Hindlimb muscle (tissue), 1 donor: ENCODE data around the gene JPT1. TPM values are rescaled to one million over a fixed set of nuclear protein-coding genes. Genes with fewer than 3 reads are reported as not detected.

Source experiments
- polyA plus RNA-seq: library from polyadenylated mRNA; unstranded; fragments of 120-200 nt; gene quantifications from one replicate; pipeline ENCODE4 v1.2.1, GENCODE V29; 2013; ENCODE audit not compliant: insufficient read length

JPT1 gene
- polyA plus RNA-seq, 1 donor: 374 TPM

Other genes starting within 250 kb of the JPT1 start
- not detected for gene USH1G, start 231.3 kb downstream of the JPT1 start, polyA plus RNA-seq
- not detected for gene OTOP2, start 230.2 kb downstream of the JPT1 start, polyA plus RNA-seq
- not detected for gene OTOP3, start 218.6 kb downstream of the JPT1 start, polyA plus RNA-seq
- gene HID1, start 181.8 kb downstream of the JPT1 start, polyA plus RNA-seq: 7.9 TPM
- gene CDR2L, start 166.9 kb downstream of the JPT1 start, polyA plus RNA-seq: 7.1 TPM
- 21.2 TPM for gene MRPL58, start 141.8 kb downstream of the JPT1 start, polyA plus RNA-seq
- gene ATP5PD, start 107.5 kb downstream of the JPT1 start, polyA plus RNA-seq: 216 TPM
- 25.1 TPM for gene KCTD2, start 107.3 kb downstream of the JPT1 start, polyA plus RNA-seq
- 11.2 TPM for gene SLC16A5, start 66.6 kb downstream of the JPT1 start, polyA plus RNA-seq
- 8.1 TPM for gene ARMC7, start 44.5 kb downstream of the JPT1 start, polyA plus RNA-seq
- gene NT5C, start 22.8 kb downstream of the JPT1 start, polyA plus RNA-seq: 48.7 TPM
- gene SUMO2, start 28.4 kb upstream of the JPT1 start, polyA plus RNA-seq: 309 TPM
- 40.7 TPM for gene NUP85, start 51.2 kb upstream of the JPT1 start, polyA plus RNA-seq
- gene GGA3, start 107.1 kb upstream of the JPT1 start, polyA plus RNA-seq: 31.5 TPM
- 57.6 TPM for gene MRPS7, start 107.4 kb upstream of the JPT1 start, polyA plus RNA-seq
- gene MIF4GD, start 116.7 kb upstream of the JPT1 start, polyA plus RNA-seq: 13.1 TPM
- gene SLC25A19, start 134.9 kb upstream of the JPT1 start, polyA plus RNA-seq: 6.8 TPM